Activated naive CD8-positive, alpha-beta T cell treated with anti-CD3 and anti-CD28 coated beads, Interleukin-2, amount 50 U/mL, for 16 hours (primary cell): Measurements from ENCODE around the gene ST6GAL1.

ENCODE experiments used
- DNase-seq: peaks from one replicate; pipeline ENCODE4 v3.0.0-alpha.2; 2020; ENCODE audit warnings: low read depth, low spot score

ST6GAL1 gene

GRCh38 chr3:186915806-186916796 lies 14.2 kb upstream of the ST6GAL1 start:
- DNase-seq = no peak

GRCh38 chr3:186917512-186918312 lies 12.6 kb upstream of the ST6GAL1 start:
- no peak for DNase-seq

- no peak for DNase-seq
These were observed 10.0 kb upstream of the ST6GAL1 start for GRCh38 chr3:186920301-186920700.

GRCh38 chr3:186920796-186921195 lies 9.5 kb upstream of the ST6GAL1 start:
- no peak for DNase-seq

GRCh38 chr3:186921578-186921977 lies 8.7 kb upstream of the ST6GAL1 start:
- no peak for DNase-seq

GRCh38 chr3:186922224-186922623 lies 8.1 kb upstream of the ST6GAL1 start:
- no peak for DNase-seq

GRCh38 chr3:186922790-186923189 lies 7.5 kb upstream of the ST6GAL1 start:
- no peak for DNase-seq

GRCh38 chr3:186923241-186923640 lies 7.1 kb upstream of the ST6GAL1 start:
- DNase-seq = no peak

GRCh38 chr3:186925826-186926225 lies 4.5 kb upstream of the ST6GAL1 start:
- DNase-seq = no peak

GRCh38 chr3:186929186-186929585 lies 1.1 kb upstream of the ST6GAL1 start:
- no peak for DNase-seq

- DNase-seq = no peak
These were observed 641 bp upstream of the ST6GAL1 start for GRCh38 chr3:186929685-186930084.

GRCh38 chr3:186930641-186931531 lies 560 bp downstream of the ST6GAL1 start:
- DNase-seq = peak; percentile 20

- no peak for DNase-seq
These were observed 1.4 kb downstream of the ST6GAL1 start for GRCh38 chr3:186931532-186932280.

- DNase-seq = no peak
These were observed 2.2 kb downstream of the ST6GAL1 start for GRCh38 chr3:186932281-186933181.

GRCh38 chr3:186933816-186934215 lies 3.5 kb downstream of the ST6GAL1 start:
- DNase-seq = no peak

- DNase-seq = no peak
These were observed 4.8 kb downstream of the ST6GAL1 start for GRCh38 chr3:186935133-186935532.

- DNase-seq = no peak
These were observed 6.9 kb downstream of the ST6GAL1 start for GRCh38 chr3:186937017-186937875.

GRCh38 chr3:186938716-186939115 lies 8.4 kb downstream of the ST6GAL1 start:
- no peak for DNase-seq

- DNase-seq = no peak
These were observed 9.2 kb downstream of the ST6GAL1 start for GRCh38 chr3:186939536-186939935.
